Activated CD4-positive, alpha-beta T cell treated with anti-CD3 and anti-CD28 coated beads, Interleukin-2, amount 50 U/mL, for 48 hours (primary cell): Measurements from ENCODE around the gene FGF19.

Experiments
- DNase-seq, 2 experiments: peaks; one replicate each; pipeline ENCODE4 v3.0.0-alpha.2; 2020

Gene FGF19

GRCh38 chr11:69667619-69668604, 35.9 kb downstream of the FGF19 start:
- DNase-seq = no peak

- DNase-seq = no peak
Measured at GRCh38 chr11:69666752-69667536, 36.9 kb downstream of the FGF19 start.

- DNase-seq = no peak
Measured at GRCh38 chr11:69666261-69666660, 37.6 kb downstream of the FGF19 start.

DNA sequence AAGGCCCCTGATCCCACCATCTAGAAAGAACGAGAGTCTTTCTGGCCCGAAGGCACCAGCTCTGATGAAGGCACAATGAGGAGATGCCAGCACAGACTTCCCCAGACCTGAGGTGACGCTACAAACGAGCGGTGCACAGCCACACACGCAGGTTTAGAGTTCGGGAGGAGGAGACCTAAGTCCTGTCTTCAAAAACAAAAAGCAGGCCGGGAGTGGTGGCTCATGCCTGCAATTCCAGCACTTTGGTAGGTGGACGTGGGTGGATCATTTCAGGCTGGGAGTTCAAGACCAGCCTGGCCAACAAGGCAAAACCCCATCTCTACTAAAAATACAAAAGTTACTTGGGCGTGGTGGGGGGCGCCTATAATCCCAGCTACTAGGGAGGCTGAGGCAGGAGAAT, 38.2 kb downstream of the FGF19 start:
- DNase-seq = no peak

- no peak for DNase-seq
Measured at GRCh38 chr11:69664901-69665300, 38.9 kb downstream of the FGF19 start.

DNA sequence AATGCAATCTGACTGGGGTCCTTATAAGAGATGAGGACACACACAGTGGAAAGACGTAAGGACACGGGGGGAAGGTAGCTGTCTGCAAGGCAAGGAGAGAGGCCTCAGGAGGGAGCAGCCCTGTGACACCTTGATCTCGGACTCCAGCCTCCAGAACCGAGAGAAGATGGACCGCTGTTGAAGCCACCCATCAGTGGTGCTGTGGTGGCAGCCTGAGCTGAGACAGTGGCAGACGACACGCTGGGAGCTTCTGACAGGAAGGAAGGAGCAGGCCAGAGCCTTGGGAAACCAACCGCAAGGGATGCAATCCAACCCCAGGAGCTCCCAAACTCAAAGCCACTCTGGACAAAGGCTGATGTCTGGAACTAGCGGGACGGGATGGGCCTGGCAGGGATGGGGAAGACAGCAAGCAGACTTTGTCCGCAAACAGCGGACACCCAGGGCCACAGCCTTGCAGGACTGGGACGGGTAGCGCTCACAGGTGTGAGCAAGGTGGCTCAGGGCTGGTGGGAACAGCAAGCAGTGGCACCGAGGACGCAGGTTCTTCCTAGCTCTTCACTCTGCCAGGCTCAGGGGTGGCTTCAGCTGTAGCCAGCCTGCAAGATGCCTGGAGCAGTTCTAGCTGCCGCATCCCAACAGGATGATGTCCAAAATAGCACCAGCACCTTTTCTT, 39.6 kb downstream of the FGF19 start:
- DNase-seq = no peak

DNA sequence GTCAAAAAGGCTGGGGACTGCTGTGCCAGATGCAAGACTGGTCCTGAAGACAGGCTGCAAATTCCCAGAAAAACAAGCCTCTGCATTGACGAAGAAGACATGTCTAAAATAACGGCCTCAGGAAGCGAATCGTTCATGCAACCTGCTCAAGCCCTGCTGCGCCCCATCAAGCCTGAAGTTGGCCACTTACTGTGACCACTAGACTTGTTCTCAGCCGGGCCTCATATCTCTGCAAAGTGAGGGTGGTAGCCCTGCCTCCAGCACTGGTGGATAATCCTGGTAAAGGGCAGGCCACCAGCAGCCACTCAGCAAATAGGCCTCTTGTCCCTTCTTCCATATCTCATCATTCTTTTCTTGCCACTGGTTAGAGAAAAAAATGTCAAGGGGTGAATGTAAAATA, 40.5 kb downstream of the FGF19 start:
- no peak for DNase-seq

DNA sequence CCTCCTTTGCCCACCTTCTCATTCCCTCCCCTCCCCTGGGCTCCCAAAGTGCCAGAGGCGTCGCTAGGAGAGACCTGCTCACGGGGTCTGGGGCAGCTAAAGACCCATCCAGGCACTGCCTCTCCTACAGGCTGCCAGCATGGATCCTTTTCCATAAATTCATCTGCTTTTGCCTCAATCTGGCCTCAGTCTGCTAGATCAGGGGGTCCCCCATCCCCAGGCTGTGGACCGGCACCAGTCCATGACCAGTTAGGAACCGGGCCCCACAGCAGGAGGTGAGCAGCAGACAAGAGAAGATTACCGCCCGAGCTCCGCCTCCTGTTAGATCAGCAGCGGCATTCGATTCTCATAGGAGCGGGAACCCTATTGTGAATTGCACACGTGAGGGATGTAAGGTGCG, 41.0 kb downstream of the FGF19 start:
- no peak for DNase-seq

- no peak for DNase-seq
Measured at GRCh38 chr11:69662021-69662698, 41.7 kb downstream of the FGF19 start.

GRCh38 chr11:69661413-69661715, 42.5 kb downstream of the FGF19 start:
- no peak for DNase-seq

- no peak for DNase-seq
Measured at GRCh38 chr11:69660001-69660500, 43.8 kb downstream of the FGF19 start.

DNA sequence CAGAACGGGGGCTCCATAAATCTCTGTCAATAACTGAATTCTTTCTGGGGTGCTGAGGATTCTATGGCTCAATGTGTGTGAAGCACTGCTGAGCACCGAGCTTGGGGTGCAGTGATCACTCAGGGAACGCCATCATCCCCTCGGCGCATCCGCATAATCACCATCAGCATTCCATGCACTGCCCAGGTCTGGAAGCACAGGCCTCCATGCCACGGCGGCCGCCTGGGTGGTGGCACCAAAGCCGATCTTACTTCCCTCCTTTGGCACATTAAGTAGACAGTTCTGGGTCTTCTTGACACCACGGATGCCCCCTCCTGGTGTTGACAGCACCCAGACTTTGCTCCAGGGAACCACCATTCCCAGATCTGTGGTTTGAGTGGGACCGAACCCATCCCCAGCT, 44.2 kb downstream of the FGF19 start:
- no peak for DNase-seq

DNA sequence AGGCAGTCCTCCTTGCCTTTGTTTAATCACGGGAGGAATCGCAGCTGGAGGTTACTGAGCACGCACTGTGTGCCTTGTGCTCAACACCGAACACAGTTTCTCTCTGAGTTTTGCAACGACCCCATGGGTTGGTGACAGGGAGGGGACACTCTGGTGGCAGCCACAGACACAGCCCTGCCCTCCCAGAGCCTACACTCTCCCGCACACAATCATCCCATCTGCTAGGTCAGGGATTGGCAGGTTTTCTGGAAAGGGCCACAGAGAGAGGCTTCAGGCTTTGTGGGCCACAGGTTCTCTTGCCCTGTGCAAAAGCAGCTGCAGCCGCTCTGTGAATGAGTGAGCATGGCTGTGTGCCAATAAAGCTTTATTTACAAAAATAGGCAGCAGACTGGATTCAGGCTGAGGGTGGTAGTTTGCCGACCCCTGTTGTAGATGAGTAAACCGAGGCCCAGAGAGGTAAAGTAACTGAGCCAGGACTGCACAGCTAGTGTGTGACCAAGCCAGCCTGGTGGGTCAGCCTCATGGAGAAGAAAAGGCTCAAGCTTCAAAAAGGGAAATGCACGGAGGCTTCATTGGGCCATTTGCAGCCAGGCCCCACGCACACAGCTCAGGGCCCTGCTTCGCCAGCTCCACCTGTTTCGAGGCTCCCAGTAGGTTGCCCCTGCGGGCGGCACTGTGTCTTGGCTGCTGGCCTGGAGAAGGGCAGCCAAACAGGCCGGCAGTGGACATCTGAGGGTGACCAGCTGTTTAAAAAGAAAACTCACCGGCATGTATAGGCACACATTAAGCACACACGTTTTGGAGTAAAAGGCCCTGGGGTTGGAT, 45.0 kb downstream of the FGF19 start:
- DNase-seq = no peak

- no peak for DNase-seq
Measured at GRCh38 chr11:69657911-69658625, 45.8 kb downstream of the FGF19 start.

GRCh38 chr11:69657456-69657910, 46.3 kb downstream of the FGF19 start:
- no peak for DNase-seq

- DNase-seq = no peak
Measured at GRCh38 chr11:69656536-69657455, 47.0 kb downstream of the FGF19 start.

GRCh38 chr11:69655479-69656428, 48.1 kb downstream of the FGF19 start:
- no peak for DNase-seq

- DNase-seq = no peak
Measured at GRCh38 chr11:69654660-69655478, 49.0 kb downstream of the FGF19 start.
